ENCODE data around the gene PHOX2A. TPM values are rescaled to one million over a fixed set of nuclear protein-coding genes. Genes with fewer than 3 reads are reported as not detected.

Gene PHOX2A
- polyA plus RNA-seq, 3 donors: not detected

DNA sequence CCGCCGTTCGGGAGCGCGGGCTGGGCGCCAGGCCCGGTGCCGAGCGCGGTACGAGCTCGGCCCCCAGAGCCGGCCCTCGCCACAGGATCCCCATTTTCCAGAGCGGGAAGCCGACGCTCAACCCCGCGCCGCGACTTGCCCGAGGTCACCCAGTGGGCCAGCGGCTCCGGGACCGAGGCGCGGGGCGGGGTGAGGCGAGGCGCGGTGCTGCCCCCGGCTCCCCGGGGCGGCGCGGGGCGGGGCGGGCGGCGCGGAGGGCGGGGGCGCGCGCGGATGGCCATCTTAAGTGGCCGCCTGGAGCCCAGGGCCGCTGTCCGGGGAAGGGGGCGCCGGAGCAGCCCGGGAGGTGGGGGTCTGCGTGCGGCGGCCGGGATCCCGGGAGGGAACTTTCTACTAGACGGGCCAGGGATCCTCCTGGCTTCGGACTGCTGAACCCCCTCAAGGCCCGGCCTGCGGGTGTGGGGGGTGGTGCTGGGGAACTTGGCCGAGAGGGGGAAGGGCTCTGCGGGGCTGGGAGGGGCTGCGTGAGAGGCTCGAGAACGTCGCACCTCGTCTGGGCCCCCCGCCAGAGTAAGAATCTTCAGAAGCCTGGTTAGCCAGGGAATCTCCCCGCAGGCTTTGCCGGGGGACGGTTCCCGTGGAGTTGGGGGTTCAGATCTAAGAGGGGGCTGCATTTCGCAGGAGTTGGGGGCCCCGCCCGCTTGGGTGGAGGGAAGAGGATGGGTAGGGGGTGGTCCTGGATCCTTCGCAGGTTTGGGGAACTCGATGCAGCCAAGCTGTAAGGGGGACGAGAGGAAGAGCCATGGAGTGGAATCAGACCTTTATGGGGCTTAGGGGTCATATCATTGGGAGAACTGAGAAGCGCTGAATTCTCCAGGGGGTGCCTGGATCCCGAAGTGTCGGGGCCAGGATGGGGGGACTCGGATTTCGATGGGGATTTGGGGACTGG is 20.1 kb downstream of the PHOX2A start:
- peak overlapping the region; percentile 98 for H3K4me2 ChIP-seq (replicated peaks; ENCODE audit: extremely low read depth, low read length, poor library complexity, severe bottlenecking)
- peaks cover 37% of the 10 kb centered on the region for H4K20me1 ChIP-seq (ENCODE audit: insufficient read depth, low read length)
- no peaks in the 10 kb centered on the region for H3K9me3 Mint-ChIP-seq
- peaks cover 17 to 29% of the 10 kb centered on the region in 2 donors for H3K36me3 Mint-ChIP-seq
- DNase-seq: no peak
- H2AFZ ChIP-seq (ENCODE audit: insufficient read depth, low read depth, low read length, poor library complexity, severe bottlenecking): peak overlapping the region; percentile 78
- H3K27me3 Mint-ChIP-seq (ENCODE audit: low read depth in 3 of 3): peaks cover 0 to 2% (median 0%) of the 10 kb centered on the region in 3 donors
- H3K27me3 ChIP-seq (ENCODE audit: control insufficient read depth in 2 of 2, insufficient read depth in 2 of 2, low read length in 2 of 2): no peaks in the 10 kb centered on the region
- peaks cover 44 to 53% of the 10 kb centered on the region in 2 donors for H3K4me1 ChIP-seq (ENCODE audit: control insufficient read depth in 1 of 2, insufficient read depth in 2 of 2, low read length in 2 of 2)
- no peaks in the 10 kb centered on the region for H3K9me3 ChIP-seq (replicated peaks in 1 of 2; ENCODE audit: control insufficient read depth in 1 of 2, insufficient read depth in 1 of 2, low read length in 2 of 2)
- H3K36me3 ChIP-seq (replicated peaks in 1 of 2; ENCODE audit: control insufficient read depth in 1 of 2, insufficient read depth in 2 of 2, low read length in 2 of 2): peaks cover 24 to 26% of the 10 kb centered on the region in 2 donors
- H3K27ac ChIP-seq (ENCODE audit: low read depth in 1 of 2, low read length in 2 of 2): peak overlapping the region; percentile 84 to 86
- intact Hi-C loops (cut with micrococcal nuclease): loop anchor here (5.0 to 10.0 kb wide), 2 partner anchors 48 to 119 kb away; partner anchors contain the start of genes LAMTOR1 (in 1 of the 2) and TOMT (in 1 of the 2)
- WGBS (ENCODE audit: insufficient coverage): under 1% methylated on average over 80 of the region's 84 CpGs
- H3K27ac Mint-ChIP-seq: peak overlapping the region; percentile 89 to 96 (median 94)
- peaks cover 41% of the 10 kb centered on the region for H3K79me2 ChIP-seq (ENCODE audit: insufficient read depth, low read length)
- H3K4me1 Mint-ChIP-seq: peaks cover 47% of the 10 kb centered on the region
- H3K9ac ChIP-seq (ENCODE audit: insufficient read depth, low read length, poor library complexity, severe bottlenecking): peak overlapping the region; percentile 86
- TF ChIP-seq, protein P1, sequence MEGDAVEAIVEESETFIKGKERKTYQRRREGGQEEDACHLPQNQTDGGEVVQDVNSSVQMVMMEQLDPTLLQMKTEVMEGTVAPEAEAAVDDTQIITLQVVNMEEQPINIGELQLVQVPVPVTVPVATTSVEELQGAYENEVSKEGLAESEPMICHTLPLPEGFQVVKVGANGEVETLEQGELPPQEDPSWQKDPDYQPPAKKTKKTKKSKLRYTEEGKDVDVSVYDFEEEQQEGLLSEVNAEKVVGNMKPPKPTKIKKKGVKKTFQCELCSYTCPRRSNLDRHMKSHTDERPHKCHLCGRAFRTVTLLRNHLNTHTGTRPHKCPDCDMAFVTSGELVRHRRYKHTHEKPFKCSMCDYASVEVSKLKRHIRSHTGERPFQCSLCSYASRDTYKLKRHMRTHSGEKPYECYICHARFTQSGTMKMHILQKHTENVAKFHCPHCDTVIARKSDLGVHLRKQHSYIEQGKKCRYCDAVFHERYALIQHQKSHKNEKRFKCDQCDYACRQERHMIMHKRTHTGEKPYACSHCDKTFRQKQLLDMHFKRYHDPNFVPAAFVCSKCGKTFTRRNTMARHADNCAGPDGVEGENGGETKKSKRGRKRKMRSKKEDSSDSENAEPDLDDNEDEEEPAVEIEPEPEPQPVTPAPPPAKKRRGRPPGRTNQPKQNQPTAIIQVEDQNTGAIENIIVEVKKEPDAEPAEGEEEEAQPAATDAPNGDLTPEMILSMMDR (IDR thresholded peaks at IDR 0.05): peak; percentile 0
- H3K4me3 ChIP-seq (replicated peaks in 1 of 3; ENCODE audit: low read depth in 2 of 3, low read length in 3 of 3): peak overlapping the region; percentile 89 to 99 (median 90)
- peak overlapping the region; percentile 96 to 97 for H3K4me3 Mint-ChIP-seq

GRCh38 chr11:72222907-72223614 is 20.9 kb downstream of the PHOX2A start:
- Histone ChIP-seq H3K9me3 (replicated peaks in 1 of 2; ENCODE audit: control insufficient read depth in 1 of 2, insufficient read depth in 1 of 2, low read length in 2 of 2) (no peaks in the 10 kb centered on the region), H3K27me3 (ENCODE audit: control insufficient read depth in 2 of 2, insufficient read depth in 2 of 2, low read length in 2 of 2) (no peaks in the 10 kb centered on the region), H3K4me2 (replicated peaks; ENCODE audit: extremely low read depth, low read length, poor library complexity, severe bottlenecking) (peak overlapping the region; percentile 98), H3K79me2 (ENCODE audit: insufficient read depth, low read length) (peaks cover 41% of the 10 kb centered on the region), H3K9ac (ENCODE audit: insufficient read depth, low read length, poor library complexity, severe bottlenecking) (peak overlapping the region; percentile 86), H4K20me1 (ENCODE audit: insufficient read depth, low read length) (peaks cover 29% of the 10 kb centered on the region), H2AFZ (ENCODE audit: insufficient read depth, low read depth, low read length, poor library complexity, severe bottlenecking) (peak overlapping the region; percentile 78), H3K27ac (ENCODE audit: low read depth in 1 of 2, low read length in 2 of 2) (peak overlapping the region; percentile 84 to 86), H3K4me3 (replicated peaks in 1 of 3; ENCODE audit: low read depth in 2 of 3, low read length in 3 of 3) (peak overlapping the region; percentile 89 to 99 (median 90)), H3K36me3 (replicated peaks in 1 of 2; ENCODE audit: control insufficient read depth in 1 of 2, insufficient read depth in 2 of 2, low read length in 2 of 2) (peaks cover 16 to 18% of the 10 kb centered on the region in 2 donors), H3K4me1 (ENCODE audit: control insufficient read depth in 1 of 2, insufficient read depth in 2 of 2, low read length in 2 of 2) (peaks cover 52 to 62% of the 10 kb centered on the region in 2 donors)
- Mint-ChIP-seq H3K4me1 (peaks cover 56% of the 10 kb centered on the region), H3K9me3 (no peaks in the 10 kb centered on the region), H3K4me3 (peak overlapping the region; percentile 82), H3K36me3 (peaks cover 14 to 21% of the 10 kb centered on the region in 2 donors), H3K27me3 (ENCODE audit: low read depth in 3 of 3) (peaks cover 0 to 2% (median 0%) of the 10 kb centered on the region in 3 donors), H3K27ac (peak overlapping the region; percentile 74 to 94 (median 91))
- intact Hi-C loops (cut with micrococcal nuclease): loop anchor here (5.0 to 10.0 kb wide), 2 partner anchors 49 to 118 kb away; partner anchors contain the start of genes LAMTOR1 (in 1 of the 2) and TOMT (in 1 of the 2)
- TF ChIP-seq, protein P1 (IDR thresholded peaks at IDR 0.05): peak; percentile 17
- under 1% methylated on average over 46 of the region's 47 CpGs for WGBS (ENCODE audit: insufficient coverage)
- DNase-seq: peak; percentile 82 to 85 (median 84)
